ENCODE results near the gene TMCC2.

The TMCC2 gene

DNA sequence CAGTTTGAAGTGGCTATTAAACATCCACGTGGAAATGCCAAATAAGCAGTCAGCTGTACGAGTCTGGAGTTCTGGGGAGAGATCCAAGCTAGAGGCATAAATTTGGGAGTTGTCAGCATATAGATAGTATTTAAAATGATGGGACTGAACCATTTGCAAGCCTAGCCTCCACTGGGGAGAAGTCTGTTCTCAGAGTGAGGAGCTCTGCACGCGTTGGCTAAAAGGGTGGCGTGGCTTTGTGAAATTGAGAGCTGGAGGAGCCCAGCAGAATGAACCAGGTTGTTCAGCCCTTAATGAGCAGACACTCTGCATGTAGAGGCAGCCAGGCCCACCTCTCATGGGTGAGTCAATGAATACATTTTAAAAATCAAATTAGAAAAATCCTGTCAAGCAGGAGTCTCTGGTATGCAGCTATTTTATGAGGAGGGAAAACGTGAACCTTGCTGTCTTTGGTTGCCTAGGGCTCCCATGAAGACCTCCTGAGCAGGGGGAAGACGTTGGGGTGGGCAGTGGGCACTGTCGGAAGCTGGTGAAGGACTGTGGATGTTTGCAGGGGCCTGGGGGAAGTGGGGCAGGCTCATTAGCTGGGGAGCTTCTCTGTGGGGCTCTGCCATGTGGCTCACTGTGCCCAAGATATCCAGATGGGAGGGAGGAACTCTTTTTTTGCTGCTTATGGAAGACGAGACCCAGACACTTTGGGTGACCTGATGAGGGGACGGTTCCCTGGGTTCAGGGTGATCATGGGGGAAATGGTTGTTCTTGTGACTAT is 18.8 kb downstream of the TMCC2 start:
- no peak for TF ChIP-seq POLR2AphosphoS5 (IDR thresholded peaks at IDR 0.05; ENCODE audit: low read depth, low read length)
- no peak for TF ChIP-seq SIN3A (IDR thresholded peaks at IDR 0.05; ENCODE audit: borderline replicate concordance, insufficient read depth, low read length)
- TF ChIP-seq REST (IDR thresholded peaks at IDR 0.05; ENCODE audit: insufficient read depth in 1 of 2, low read depth in 2 of 2, low read length in 2 of 2): no peak
- TF ChIP-seq FOXP2 (optimal IDR thresholded peaks at IDR 0.05; ENCODE audit: borderline replicate concordance, extremely low read depth, extremely low read length, insufficient read depth): no peak
- no peak for TF ChIP-seq TAF1 (IDR thresholded peaks at IDR 0.05; ENCODE audit: borderline replicate concordance, insufficient read depth, low read length)

- no peak for TF ChIP-seq TAF1 (IDR thresholded peaks at IDR 0.05; ENCODE audit: borderline replicate concordance, insufficient read depth, low read length)
These were observed 19.6 kb downstream of the TMCC2 start for GRCh38 chr1:205247130-205247921.

GRCh38 chr1:205248793-205249601 is 21.3 kb downstream of the TMCC2 start:
- TF ChIP-seq TAF1 (IDR thresholded peaks at IDR 0.05; ENCODE audit: borderline replicate concordance, insufficient read depth, low read length): no peak
- 0 out of 2 replicates have a peak, but pooled peaks have one; percentile 33 for TF ChIP-seq SIN3A (IDR thresholded peaks at IDR 0.05; ENCODE audit: borderline replicate concordance, insufficient read depth, low read length)

DNA sequence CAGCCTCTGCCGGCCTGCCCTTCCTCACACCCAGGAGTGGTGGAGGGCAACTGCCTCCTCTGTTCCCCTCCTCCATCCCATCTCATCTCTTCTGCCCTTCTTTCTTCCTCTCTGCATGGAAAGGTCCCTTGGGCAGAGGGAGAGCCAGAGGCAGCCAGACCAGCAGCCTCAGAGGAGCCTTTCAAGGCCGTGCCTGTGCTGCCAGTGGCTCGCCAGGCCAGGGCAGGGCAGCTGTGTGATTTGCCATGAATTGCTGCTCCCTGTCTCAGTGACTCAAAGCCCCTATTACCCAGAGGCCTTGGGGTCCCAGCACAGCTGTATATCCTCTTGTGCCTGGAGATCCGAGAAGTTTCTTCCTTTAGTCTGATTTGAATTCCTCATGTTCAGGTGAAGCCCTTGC is 21.9 kb downstream of the TMCC2 start:
- TF ChIP-seq POLR2AphosphoS5 (IDR thresholded peaks at IDR 0.05; ENCODE audit: low read depth, low read length): no peak

DNA sequence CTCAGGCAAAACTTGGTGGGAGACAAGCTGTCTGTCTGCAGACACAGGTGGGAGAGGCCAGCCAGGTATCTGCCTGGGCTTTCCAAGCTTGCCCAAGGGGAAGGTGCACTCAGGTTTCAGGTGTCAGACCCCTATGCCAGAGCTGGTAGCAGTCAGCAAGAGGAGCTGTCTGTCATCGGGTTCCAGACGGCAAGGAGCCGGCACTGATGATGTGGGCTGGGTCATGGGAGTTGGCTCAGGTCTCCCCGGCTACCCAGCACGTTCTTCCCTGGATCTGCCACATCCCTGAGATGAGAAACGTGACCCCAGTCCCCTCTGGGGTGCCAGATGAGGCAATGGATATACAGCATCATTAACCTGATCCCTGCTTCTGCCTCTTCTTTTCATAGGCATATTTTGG is 23.0 kb downstream of the TMCC2 start:
- TF ChIP-seq TAF1 (IDR thresholded peaks at IDR 0.05; ENCODE audit: borderline replicate concordance, insufficient read depth, low read length) (no peak), REST (IDR thresholded peaks at IDR 0.05; ENCODE audit: insufficient read depth in 1 of 2, low read depth in 2 of 2, low read length in 2 of 2) (no peak), POLR2AphosphoS5 (IDR thresholded peaks at IDR 0.05; ENCODE audit: low read depth, low read length) (no peak), SIN3A (IDR thresholded peaks at IDR 0.05; ENCODE audit: borderline replicate concordance, insufficient read depth, low read length) (no peak), FOXP2 (optimal IDR thresholded peaks at IDR 0.05; ENCODE audit: borderline replicate concordance, extremely low read depth, extremely low read length, insufficient read depth) (no peak)

- TF ChIP-seq POLR2AphosphoS5 (IDR thresholded peaks at IDR 0.05; ENCODE audit: low read depth, low read length) (no peak), TAF1 (IDR thresholded peaks at IDR 0.05; ENCODE audit: borderline replicate concordance, insufficient read depth, low read length) (no peak), SIN3A (IDR thresholded peaks at IDR 0.05; ENCODE audit: borderline replicate concordance, insufficient read depth, low read length) (no peak), REST (IDR thresholded peaks at IDR 0.05; ENCODE audit: insufficient read depth in 1 of 2, low read depth in 2 of 2, low read length in 2 of 2) (no peak), FOXP2 (optimal IDR thresholded peaks at IDR 0.05; ENCODE audit: borderline replicate concordance, extremely low read depth, extremely low read length, insufficient read depth) (no peak)
These were observed 23.8 kb downstream of the TMCC2 start for GRCh38 chr1:205251576-205251975.
